GM23338 (cell line): ENCODE results near the gene OXCT1. TPM values are rescaled to one million over a fixed set of nuclear protein-coding genes. Genes with fewer than 3 reads are reported as not detected.

Experiments used
- ATAC-seq: fragments of 200-7000 bp; cut with Tn5 transposase; 3 replicates; pipeline ENCODE4 v1.9.1; 2020
- DNase-seq: peaks from one replicate; pipeline ENCODE4 v3.0.0-alpha.2; 2015; ENCODE audit warnings: low spot score
- H2AFZ ChIP-seq: fragments of 200-600 bp; sonication (generic); 2 replicates; pipeline ENCODE4 v1.8.0; 2016; ENCODE audit warnings: antibody characterized with exemption, mild to moderate bottlenecking, moderate library complexity
- H3F3A ChIP-seq: fragments of 200-600 bp; sonication (generic); replicated peaks from 2 replicates; pipeline ENCODE4 v1.8.0; 2017; ENCODE audit warnings: antibody characterized with exemption, mixed run types, low read depth
- H3K27ac ChIP-seq: fragments of 200-600 bp; sonication (generic); 2 replicates; pipeline ENCODE4 v1.6.1; 2016; ENCODE audit warnings: low read depth
- H3K27me3 ChIP-seq: fragments of 200-600 bp; sonication (generic); 2 replicates; pipeline ENCODE4 v1.8.0; 2016; ENCODE audit warnings: mild to moderate bottlenecking, mixed run types, moderate library complexity; ENCODE audit not compliant: insufficient read depth
- H3K36me3 ChIP-seq: fragments of 200-600 bp; sonication (generic); 2 replicates; pipeline ENCODE4 v1.8.0; 2016; ENCODE audit warnings: mild to moderate bottlenecking; ENCODE audit not compliant: insufficient read depth
- H3K4me1 ChIP-seq: fragments of 200-600 bp; sonication (generic); 2 replicates; pipeline ENCODE4 v1.8.0; 2016; ENCODE audit warnings: mild to moderate bottlenecking, moderate library complexity; ENCODE audit not compliant: insufficient read depth
- H3K4me2 ChIP-seq: fragments of 200-600 bp; sonication (generic); 2 replicates; pipeline ENCODE4 v1.7.1; 2017; ENCODE audit warnings: mixed run types
- H3K4me3 ChIP-seq: fragments of 200-600 bp; sonication (generic); 2 replicates; pipeline ENCODE4 v1.6.1; 2016; ENCODE audit warnings: mixed run types
- H3K79me2 ChIP-seq: fragments of 200-600 bp; sonication (generic); replicated peaks from 2 replicates; pipeline ENCODE4 v1.8.0; 2017; ENCODE audit warnings: mild to moderate bottlenecking; ENCODE audit not compliant: insufficient read depth
- H3K9me2 ChIP-seq: fragments of 200-600 bp; sonication (generic); 2 replicates; pipeline ENCODE4 v1.8.0; 2017; ENCODE audit not compliant: insufficient read depth
- H4K20me1 ChIP-seq: fragments of 200-600 bp; sonication (generic); replicated peaks from 2 replicates; pipeline ENCODE4 v1.8.0; 2017; ENCODE audit warnings: mild to moderate bottlenecking; ENCODE audit not compliant: insufficient read depth
- H3K27ac Mint-ChIP-seq: 2 replicates; pipeline ENCODE4 v1.8.0; 2020; ENCODE audit warnings: inconsistent platforms, mild to moderate bottlenecking, moderate library complexity, mixed read lengths
- H3K27me3 Mint-ChIP-seq: 3 replicates; pipeline ENCODE4 v1.8.0; 2022; ENCODE audit warnings: low read depth, mild to moderate bottlenecking, moderate library complexity, mixed read lengths, inconsistent platforms; ENCODE audit not compliant: insufficient read depth, poor library complexity
- H3K36me3 Mint-ChIP-seq: 3 replicates; pipeline ENCODE4 v1.8.0; 2021; ENCODE audit warnings: low read depth, mild to moderate bottlenecking, inconsistent platforms, moderate library complexity, mixed read lengths
- H3K4me1 Mint-ChIP-seq: 3 replicates; pipeline ENCODE4 v1.8.0; 2020; ENCODE audit warnings: mild to moderate bottlenecking, inconsistent platforms, mixed read lengths
- H3K4me3 Mint-ChIP-seq: 3 replicates; pipeline ENCODE4 v1.8.0; 2021; ENCODE audit warnings: moderate library complexity, mild to moderate bottlenecking, inconsistent platforms, mixed read lengths
- H3K9me3 Mint-ChIP-seq: 3 replicates; pipeline ENCODE4 v1.8.0; 2020; ENCODE audit warnings: moderate library complexity, mild to moderate bottlenecking, inconsistent platforms, mixed read lengths
- CREB1 ChIP-seq: fragments of 250-450 bp; sonication (Bioruptor Pico); IDR thresholded peaks from 2 replicates; pipeline ENCODE4 v1.5.0; 2020; ENCODE audit warnings: low read depth, mild to moderate bottlenecking, moderate library complexity
- EZH2 ChIP-seq: fragments of 200-600 bp; sonication (generic); IDR thresholded peaks from one replicate; pipeline ENCODE4 v1.8.0; 2017; ENCODE audit warnings: antibody characterized with exemption, mild to moderate bottlenecking, low read depth; ENCODE audit not compliant: unreplicated experiment
- NANOG ChIP-seq: IDR thresholded peaks from 2 replicates; pipeline ENCODE4 v1.6.1; 2016; ENCODE audit warnings: antibody characterized with exemption, borderline replicate concordance
- ZNF114 ChIP-seq: fragments of 250-450 bp; sonication (Bioruptor Pico); IDR thresholded peaks from 2 replicates; pipeline ENCODE4 v1.5.0; 2020; ENCODE audit warnings: mild to moderate bottlenecking, moderate library complexity
- polyA plus RNA-seq: library from polyadenylated mRNA; unstranded; fragments of >200 nt; fragmentation: Nextera tagmentation; extraction: Ambion mirVana; gene quantifications from 2 replicates; pipeline ENCODE4 v1.2.1, GENCODE V29; 2016
- total RNA-seq: library from RNA; depleted of rRNA; stranded (reverse); fragments of >200 nt; shearing (Covaris generic); gene quantifications from 2 replicates; pipeline ENCODE4 v1.2.3, GENCODE V29; 2014
- TF ChIP-seq, protein P1 (sequence below): fragments of 250-450 bp; sonication (Bioruptor Pico); IDR thresholded peaks from 2 replicates; pipeline ENCODE4 v1.5.0; 2020; ENCODE audit warnings: mild to moderate bottlenecking, moderate library complexity
- TF ChIP-seq, protein P2 (sequence below): IDR thresholded peaks from one replicate; pipeline ENCODE4 v1.6.1; 2018; ENCODE audit warnings: antibody characterized with exemption; ENCODE audit not compliant: unreplicated experiment

OXCT1 gene
- total and polyA plus RNA-seq, 2 experiments from 2014 or later = 11.6 to 37.0 TPM

DNA sequence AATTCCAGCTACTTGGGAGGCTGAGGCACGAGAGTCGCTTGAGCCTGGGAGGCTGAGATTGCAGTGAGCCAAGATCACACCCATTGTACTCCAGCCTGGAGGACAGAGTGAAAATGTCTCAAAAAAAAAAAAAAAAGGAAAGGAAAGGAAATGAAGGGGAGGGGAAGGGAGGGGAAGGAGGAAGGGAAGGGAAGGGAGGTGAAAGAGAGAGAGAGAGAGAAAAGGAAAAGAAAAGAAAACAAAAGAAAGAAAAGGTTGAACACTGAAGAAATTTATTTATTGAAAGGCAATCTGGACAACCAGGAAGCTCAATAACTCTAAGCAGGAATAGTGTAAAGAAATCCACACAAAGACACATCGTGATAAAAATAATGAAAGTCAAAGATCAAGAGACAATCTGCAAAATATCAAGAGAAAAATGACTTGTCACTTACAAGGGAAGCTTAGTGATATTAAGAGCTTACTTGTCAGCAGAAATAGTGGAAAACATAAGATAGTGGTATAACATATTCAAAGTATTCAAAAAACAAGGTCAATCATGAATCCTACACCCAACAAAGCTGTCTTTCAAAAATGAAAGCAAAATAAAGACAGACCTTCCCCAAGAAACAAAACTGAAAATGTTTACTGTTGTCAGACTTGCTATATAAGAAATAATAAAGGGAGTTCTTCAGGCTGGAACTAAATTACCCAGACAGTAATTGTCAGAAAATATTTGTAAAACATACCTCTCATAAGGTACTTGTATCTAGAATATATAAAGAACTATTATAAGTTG, 23.0 kb upstream of the OXCT1 start (continued):
- TF ChIP-seq, protein P1, sequence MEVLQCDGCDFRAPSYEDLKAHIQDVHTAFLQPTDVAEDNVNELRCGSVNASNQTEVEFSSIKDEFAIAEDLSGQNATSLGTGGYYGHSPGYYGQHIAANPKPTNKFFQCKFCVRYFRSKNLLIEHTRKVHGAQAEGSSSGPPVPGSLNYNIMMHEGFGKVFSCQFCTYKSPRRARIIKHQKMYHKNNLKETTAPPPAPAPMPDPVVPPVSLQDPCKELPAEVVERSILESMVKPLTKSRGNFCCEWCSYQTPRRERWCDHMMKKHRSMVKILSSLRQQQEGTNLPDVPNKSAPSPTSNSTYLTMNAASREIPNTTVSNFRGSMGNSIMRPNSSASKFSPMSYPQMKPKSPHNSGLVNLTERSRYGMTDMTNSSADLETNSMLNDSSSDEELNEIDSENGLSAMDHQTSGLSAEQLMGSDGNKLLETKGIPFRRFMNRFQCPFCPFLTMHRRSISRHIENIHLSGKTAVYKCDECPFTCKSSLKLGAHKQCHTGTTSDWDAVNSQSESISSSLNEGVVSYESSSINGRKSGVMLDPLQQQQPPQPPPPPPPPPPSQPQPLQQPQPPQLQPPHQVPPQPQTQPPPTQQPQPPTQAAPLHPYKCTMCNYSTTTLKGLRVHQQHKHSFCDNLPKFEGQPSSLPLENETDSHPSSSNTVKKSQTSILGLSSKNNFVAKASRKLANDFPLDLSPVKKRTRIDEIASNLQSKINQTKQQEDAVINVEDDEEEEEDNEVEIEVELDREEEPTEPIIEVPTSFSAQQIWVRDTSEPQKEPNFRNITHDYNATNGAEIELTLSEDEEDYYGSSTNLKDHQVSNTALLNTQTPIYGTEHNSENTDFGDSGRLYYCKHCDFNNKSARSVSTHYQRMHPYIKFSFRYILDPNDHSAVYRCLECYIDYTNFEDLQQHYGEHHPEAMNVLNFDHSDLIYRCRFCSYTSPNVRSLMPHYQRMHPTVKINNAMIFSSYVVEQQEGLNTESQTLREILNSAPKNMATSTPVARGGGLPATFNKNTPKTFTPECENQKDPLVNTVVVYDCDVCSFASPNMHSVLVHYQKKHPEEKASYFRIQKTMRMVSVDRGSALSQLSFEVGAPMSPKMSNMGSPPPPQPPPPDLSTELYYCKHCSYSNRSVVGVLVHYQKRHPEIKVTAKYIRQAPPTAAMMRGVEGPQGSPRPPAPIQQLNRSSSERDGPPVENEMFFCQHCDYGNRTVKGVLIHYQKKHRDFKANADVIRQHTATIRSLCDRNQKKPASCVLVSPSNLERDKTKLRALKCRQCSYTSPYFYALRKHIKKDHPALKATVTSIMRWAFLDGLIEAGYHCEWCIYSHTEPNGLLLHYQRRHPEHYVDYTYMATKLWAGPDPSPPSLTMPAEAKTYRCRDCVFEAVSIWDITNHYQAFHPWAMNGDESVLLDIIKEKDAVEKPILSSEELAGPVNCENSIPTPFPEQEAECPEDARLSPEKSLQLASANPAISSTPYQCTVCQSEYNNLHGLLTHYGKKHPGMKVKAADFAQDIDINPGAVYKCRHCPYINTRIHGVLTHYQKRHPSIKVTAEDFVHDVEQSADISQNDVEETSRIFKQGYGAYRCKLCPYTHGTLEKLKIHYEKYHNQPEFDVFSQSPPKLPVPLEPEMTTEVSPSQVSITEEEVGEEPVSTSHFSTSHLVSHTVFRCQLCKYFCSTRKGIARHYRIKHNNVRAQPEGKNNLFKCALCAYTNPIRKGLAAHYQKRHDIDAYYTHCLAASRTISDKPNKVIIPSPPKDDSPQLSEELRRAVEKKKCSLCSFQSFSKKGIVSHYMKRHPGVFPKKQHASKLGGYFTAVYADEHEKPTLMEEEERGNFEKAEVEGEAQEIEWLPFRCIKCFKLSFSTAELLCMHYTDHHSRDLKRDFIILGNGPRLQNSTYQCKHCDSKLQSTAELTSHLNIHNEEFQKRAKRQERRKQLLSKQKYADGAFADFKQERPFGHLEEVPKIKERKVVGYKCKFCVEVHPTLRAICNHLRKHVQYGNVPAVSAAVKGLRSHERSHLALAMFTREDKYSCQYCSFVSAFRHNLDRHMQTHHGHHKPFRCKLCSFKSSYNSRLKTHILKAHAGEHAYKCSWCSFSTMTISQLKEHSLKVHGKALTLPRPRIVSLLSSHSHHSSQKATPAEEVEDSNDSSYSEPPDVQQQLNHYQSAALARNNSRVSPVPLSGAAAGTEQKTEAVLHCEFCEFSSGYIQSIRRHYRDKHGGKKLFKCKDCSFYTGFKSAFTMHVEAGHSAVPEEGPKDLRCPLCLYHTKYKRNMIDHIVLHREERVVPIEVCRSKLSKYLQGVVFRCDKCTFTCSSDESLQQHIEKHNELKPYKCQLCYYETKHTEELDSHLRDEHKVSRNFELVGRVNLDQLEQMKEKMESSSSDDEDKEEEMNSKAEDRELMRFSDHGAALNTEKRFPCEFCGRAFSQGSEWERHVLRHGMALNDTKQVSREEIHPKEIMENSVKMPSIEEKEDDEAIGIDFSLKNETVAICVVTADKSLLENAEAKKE (CRISPR knock-in tag) = no peak
- TF ChIP-seq, protein P2, sequence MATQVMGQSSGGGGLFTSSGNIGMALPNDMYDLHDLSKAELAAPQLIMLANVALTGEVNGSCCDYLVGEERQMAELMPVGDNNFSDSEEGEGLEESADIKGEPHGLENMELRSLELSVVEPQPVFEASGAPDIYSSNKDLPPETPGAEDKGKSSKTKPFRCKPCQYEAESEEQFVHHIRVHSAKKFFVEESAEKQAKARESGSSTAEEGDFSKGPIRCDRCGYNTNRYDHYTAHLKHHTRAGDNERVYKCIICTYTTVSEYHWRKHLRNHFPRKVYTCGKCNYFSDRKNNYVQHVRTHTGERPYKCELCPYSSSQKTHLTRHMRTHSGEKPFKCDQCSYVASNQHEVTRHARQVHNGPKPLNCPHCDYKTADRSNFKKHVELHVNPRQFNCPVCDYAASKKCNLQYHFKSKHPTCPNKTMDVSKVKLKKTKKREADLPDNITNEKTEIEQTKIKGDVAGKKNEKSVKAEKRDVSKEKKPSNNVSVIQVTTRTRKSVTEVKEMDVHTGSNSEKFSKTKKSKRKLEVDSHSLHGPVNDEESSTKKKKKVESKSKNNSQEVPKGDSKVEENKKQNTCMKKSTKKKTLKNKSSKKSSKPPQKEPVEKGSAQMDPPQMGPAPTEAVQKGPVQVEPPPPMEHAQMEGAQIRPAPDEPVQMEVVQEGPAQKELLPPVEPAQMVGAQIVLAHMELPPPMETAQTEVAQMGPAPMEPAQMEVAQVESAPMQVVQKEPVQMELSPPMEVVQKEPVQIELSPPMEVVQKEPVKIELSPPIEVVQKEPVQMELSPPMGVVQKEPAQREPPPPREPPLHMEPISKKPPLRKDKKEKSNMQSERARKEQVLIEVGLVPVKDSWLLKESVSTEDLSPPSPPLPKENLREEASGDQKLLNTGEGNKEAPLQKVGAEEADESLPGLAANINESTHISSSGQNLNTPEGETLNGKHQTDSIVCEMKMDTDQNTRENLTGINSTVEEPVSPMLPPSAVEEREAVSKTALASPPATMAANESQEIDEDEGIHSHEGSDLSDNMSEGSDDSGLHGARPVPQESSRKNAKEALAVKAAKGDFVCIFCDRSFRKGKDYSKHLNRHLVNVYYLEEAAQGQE = no peak
- TF ChIP-seq EZH2 (no peak), NANOG (no peak)

DNA sequence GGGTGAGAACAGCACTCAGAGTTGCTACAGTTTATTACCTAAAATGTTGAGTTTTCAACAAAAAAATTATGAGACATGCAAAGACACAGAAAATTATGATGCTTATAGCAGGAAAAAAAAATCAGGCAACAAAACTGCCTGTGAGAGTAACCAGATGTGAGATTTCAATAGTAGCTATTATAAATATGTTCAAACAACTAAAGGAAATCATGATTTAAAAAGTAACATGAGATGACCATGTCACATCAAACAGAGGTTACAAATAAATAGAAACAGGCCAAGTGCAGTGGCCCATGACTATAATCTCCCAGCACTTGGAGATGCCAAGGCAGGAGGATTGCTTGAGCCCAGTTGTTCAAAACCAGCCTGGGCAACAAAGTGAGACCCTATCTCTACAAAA, 21.8 kb upstream of the OXCT1 start:
- H3K4me1 Mint-ChIP-seq = no peaks in the 10 kb centered on the region
- H3K36me3 ChIP-seq = 0 out of 2 replicates have a peak, but pooled peaks cover 3% of the 10 kb centered on the region
- ATAC-seq = no peak
- H3K79me2 ChIP-seq = no peaks in the 10 kb centered on the region
- no peak overlapping the region for H3K4me3 Mint-ChIP-seq
- no peak overlapping the region for H3K4me2 ChIP-seq
- H3F3A ChIP-seq = no peaks in the 10 kb centered on the region
- H3K4me1 ChIP-seq = no peaks in the 10 kb centered on the region
- H3K27me3 Mint-ChIP-seq = peaks cover 3% of the 10 kb centered on the region
- H4K20me1 ChIP-seq = no peaks in the 10 kb centered on the region
- 0 out of 2 replicates have a peak, but pooled peaks cover 7% of the 10 kb centered on the region for H3K9me2 ChIP-seq
- H3K4me3 ChIP-seq = no peak overlapping the region
- no peak overlapping the region for H2AFZ ChIP-seq
- no peaks in the 10 kb centered on the region for H3K27me3 ChIP-seq
- no peak for DNase-seq
- peaks cover 6% of the 10 kb centered on the region; the same call in 1 of the 3 replicates for H3K36me3 Mint-ChIP-seq
- H3K9me3 Mint-ChIP-seq = peaks cover 32% of the 10 kb centered on the region
- H3K27ac ChIP-seq = no peak overlapping the region
- no peak overlapping the region for H3K27ac Mint-ChIP-seq
- no peak for TF ChIP-seq ZNF114 (CRISPR knock-in tag)
- TF ChIP-seq NANOG = no peak
- TF ChIP-seq CREB1 (CRISPR knock-in tag) = no peak
